Ishikawa (cell line): ENCODE data around the gene NEGR1.

Source experiments
- CEBPB ChIP-seq: IDR thresholded peaks from 2 replicates; pipeline ENCODE4 v1.6.1; 2012
- CREB1 ChIP-seq: IDR thresholded peaks from 2 replicates; pipeline ENCODE4 v1.6.1; 2012; ENCODE audit warnings: low read depth
- EGR1 ChIP-seq: IDR thresholded peaks from 2 replicates; pipeline ENCODE4 v1.6.1; 2012
- EP300 ChIP-seq: IDR thresholded peaks from 2 replicates; pipeline ENCODE4 v1.6.1; 2012; ENCODE audit warnings: borderline replicate concordance
- FOXM1 ChIP-seq: IDR thresholded peaks from 2 replicates; pipeline ENCODE4 v1.6.1; 2012; ENCODE audit warnings: low read depth, borderline replicate concordance
- MAX ChIP-seq: IDR thresholded peaks from 2 replicates; pipeline ENCODE4 v1.6.1; 2012
- NFIC ChIP-seq: IDR thresholded peaks from 2 replicates; pipeline ENCODE4 v1.6.1; 2012
- RAD21 ChIP-seq: IDR thresholded peaks from 2 replicates; pipeline ENCODE4 v1.6.1; 2012; ENCODE audit warnings: low read depth
- REST ChIP-seq: IDR thresholded peaks from 2 replicates; pipeline ENCODE4 v1.6.1; 2012; ENCODE audit warnings: low read depth, mild to moderate bottlenecking
- TAF1 ChIP-seq: IDR thresholded peaks from 2 replicates; pipeline ENCODE4 v1.6.1; 2012; ENCODE audit warnings: low read depth, mild to moderate bottlenecking
- TCF12 ChIP-seq: IDR thresholded peaks from 2 replicates; pipeline ENCODE4 v1.6.1; 2012; ENCODE audit warnings: low read depth
- TEAD4 ChIP-seq: IDR thresholded peaks from 2 replicates; pipeline ENCODE4 v1.6.1; 2012
- USF1 ChIP-seq: IDR thresholded peaks from 2 replicates; pipeline ENCODE4 v1.6.1; 2012
- YY1 ChIP-seq: IDR thresholded peaks from 2 replicates; pipeline ENCODE4 v1.6.1; 2012; ENCODE audit warnings: low read depth
- ZBTB7A ChIP-seq: IDR thresholded peaks from 2 replicates; pipeline ENCODE4 v1.6.1; 2012; ENCODE audit warnings: low read depth

The NEGR1 gene

GRCh38 chr1:71861022-71861421, 421.3 kb downstream of the NEGR1 start:
- TF ChIP-seq TAF1, result no peak
- TF ChIP-seq EGR1, result no peak
- no peak for TF ChIP-seq YY1
- TF ChIP-seq FOXM1, result no peak

- no peak for TF ChIP-seq CEBPB
- no peak for TF ChIP-seq TEAD4
- TF ChIP-seq EGR1, result no peak
Measured at GRCh38 chr1:71859806-71860205, 422.5 kb downstream of the NEGR1 start.

GRCh38 chr1:71857862-71858261, 424.5 kb downstream of the NEGR1 start:
- TF ChIP-seq TEAD4 (no peak), RAD21 (no peak), TAF1 (no peak), YY1 (no peak), ZBTB7A (no peak), REST (no peak), CEBPB (no peak), EP300 (no peak), CREB1 (no peak), NFIC (no peak), MAX (no peak), TCF12 (no peak), FOXM1 (no peak), EGR1 (no peak), USF1 (no peak)

- no peak for TF ChIP-seq USF1
- TF ChIP-seq CREB1, result no peak
- no peak for TF ChIP-seq FOXM1
- TF ChIP-seq REST, result no peak
- no peak for TF ChIP-seq EP300
- no peak for TF ChIP-seq RAD21
- no peak for TF ChIP-seq MAX
- TF ChIP-seq TCF12, result no peak
- TF ChIP-seq TAF1, result no peak
- TF ChIP-seq NFIC, result no peak
- no peak for TF ChIP-seq YY1
- TF ChIP-seq EGR1, result no peak
- TF ChIP-seq CEBPB, result no peak
Measured at GRCh38 chr1:71853360-71853759, 429.0 kb downstream of the NEGR1 start.

GRCh38 chr1:71850936-71851335, 431.4 kb downstream of the NEGR1 start:
- TF ChIP-seq MAX, result no peak
- TF ChIP-seq TAF1, result no peak
- TF ChIP-seq USF1, result no peak
- TF ChIP-seq REST, result no peak
- TF ChIP-seq CREB1, result no peak
- no peak for TF ChIP-seq ZBTB7A
